Sigmoid colon (tissue), 4 donors: ENCODE measurements around the gene HEATR5A.

Experiments used
- EP300 ChIP-seq, 4 donors: sonication (generic); formaldehyde crosslinking; IDR thresholded peaks; one replicate each; pipeline ENCODE4 v1.6.1; 2017; ENCODE audit warnings: antibody characterized with exemption in 4 of 4
- POLR2A ChIP-seq, 2 donors: fragments of 450-650 bp; IDR thresholded peaks; one replicate each; pipeline ENCODE4 v1.6.1; 2016; ENCODE audit warnings: antibody characterized with exemption in 2 of 2, mild to moderate bottlenecking in 2 of 2, moderate library complexity in 2 of 2
- POLR2AphosphoS5 ChIP-seq, 4 donors: sonication (generic); formaldehyde crosslinking; IDR thresholded peaks; one replicate each; pipeline ENCODE4 v1.6.1; 2017; ENCODE audit warnings: antibody characterized with exemption in 4 of 4
- TF ChIP-seq, protein P1 (sequence below), 4 experiments: fragments of 450-650 bp in 3 of 4; fragments of 200-600 bp in 1 of 4; IDR thresholded peaks; one replicate each; pipeline ENCODE4 v1.5.1; 2016 to 2019; ENCODE audit warnings: antibody characterized with exemption in 4 of 4, mild to moderate bottlenecking in 3 of 4, moderate library complexity in 2 of 4

GRCh38 chr14:31403707-31404106 lies 16.6 kb downstream of the HEATR5A start:
- TF ChIP-seq POLR2A (IDR thresholded peaks at IDR 0.05) (no peak), POLR2AphosphoS5 (IDR thresholded peaks at IDR 0.05) (no peak), EP300 (IDR thresholded peaks at IDR 0.05) (no peak)
- TF ChIP-seq, protein P1, sequence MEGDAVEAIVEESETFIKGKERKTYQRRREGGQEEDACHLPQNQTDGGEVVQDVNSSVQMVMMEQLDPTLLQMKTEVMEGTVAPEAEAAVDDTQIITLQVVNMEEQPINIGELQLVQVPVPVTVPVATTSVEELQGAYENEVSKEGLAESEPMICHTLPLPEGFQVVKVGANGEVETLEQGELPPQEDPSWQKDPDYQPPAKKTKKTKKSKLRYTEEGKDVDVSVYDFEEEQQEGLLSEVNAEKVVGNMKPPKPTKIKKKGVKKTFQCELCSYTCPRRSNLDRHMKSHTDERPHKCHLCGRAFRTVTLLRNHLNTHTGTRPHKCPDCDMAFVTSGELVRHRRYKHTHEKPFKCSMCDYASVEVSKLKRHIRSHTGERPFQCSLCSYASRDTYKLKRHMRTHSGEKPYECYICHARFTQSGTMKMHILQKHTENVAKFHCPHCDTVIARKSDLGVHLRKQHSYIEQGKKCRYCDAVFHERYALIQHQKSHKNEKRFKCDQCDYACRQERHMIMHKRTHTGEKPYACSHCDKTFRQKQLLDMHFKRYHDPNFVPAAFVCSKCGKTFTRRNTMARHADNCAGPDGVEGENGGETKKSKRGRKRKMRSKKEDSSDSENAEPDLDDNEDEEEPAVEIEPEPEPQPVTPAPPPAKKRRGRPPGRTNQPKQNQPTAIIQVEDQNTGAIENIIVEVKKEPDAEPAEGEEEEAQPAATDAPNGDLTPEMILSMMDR (IDR thresholded peaks at IDR 0.05), result no peak
